Panc1 (cell line): Measurements from ENCODE around the gene ZBTB9. TPM values are rescaled to one million over a fixed set of nuclear protein-coding genes. Genes with fewer than 3 reads are reported as not detected.

Experiments
- ATAC-seq: fragments of 200-7000 bp; cut with Tn5 transposase; 2 replicates; pipeline ENCODE4 v1.9.1; 2020; ENCODE audit warnings: mild to moderate bottlenecking, moderate library complexity
- BruUV-seq: library from RNA; stranded (reverse); fragments of 400-500 nt; replicated peaks from 2 replicates; lab custom pipeline; 2021; lab: Mats Ljungman, UMichigan
- CTCF ChIA-PET: fragments of 300-600 bp; sonication (Branson Sonifier 250); formaldehyde crosslinking; loops from one replicate; lab custom pipeline; 2022; ENCODE audit warnings: antibody characterized with exemption; lab: Charles Lee
- POLR2A ChIA-PET: fragments of 300-600 bp; sonication (Branson Sonifier 250); formaldehyde crosslinking; loops from one replicate; lab custom pipeline; 2022; ENCODE audit warnings: antibody characterized with exemption; lab: Charles Lee
- DNase-seq: peaks from one replicate; pipeline ENCODE4 v3.0.0-alpha.2; 2010; ENCODE audit warnings: low read depth, low spot score
- H3K27ac ChIP-seq: 2 replicates; pipeline ENCODE4 v1.5.1; 2011; ENCODE audit warnings: mild to moderate bottlenecking, low read length, inconsistent platforms
- H3K27me3 ChIP-seq: fragments of 200-500 bp; sonication (Bioruptor generic); 2 replicates; pipeline ENCODE4 v1.6.0; 2014; ENCODE audit warnings: low read length, inconsistent platforms; ENCODE audit not compliant: control insufficient read depth, insufficient read depth
- H3K36me3 ChIP-seq: fragments of 200-500 bp; sonication (Bioruptor generic); 2 replicates; pipeline ENCODE4 v1.5.1; 2014; ENCODE audit warnings: inconsistent platforms, mild to moderate bottlenecking, low read length, moderate library complexity; ENCODE audit not compliant: control insufficient read depth, insufficient read depth
- H3K4me1 ChIP-seq: 2 replicates; pipeline ENCODE4 v1.5.1; 2011; ENCODE audit warnings: inconsistent platforms, mild to moderate bottlenecking, low read length, moderate library complexity; ENCODE audit not compliant: control insufficient read depth, insufficient read depth
- H3K4me3 ChIP-seq, 2 experiments: 2 replicates each; pipeline ENCODE4 v1.5.1; 2011 to 2012; ENCODE audit warnings: low read depth in 2 of 2, low read length in 2 of 2, mild to moderate bottlenecking in 2 of 2, inconsistent platforms in 1 of 2, moderate library complexity in 1 of 2
- H3K9me3 ChIP-seq: fragments of 200-500 bp; sonication (Bioruptor generic); 2 replicates; pipeline ENCODE4 v1.5.1; 2014; ENCODE audit warnings: low read depth, mild to moderate bottlenecking, inconsistent platforms, low read length, moderate library complexity; ENCODE audit not compliant: control insufficient read depth, insufficient read depth
- POLR2AphosphoS5 ChIP-seq: IDR thresholded peaks from 2 replicates; pipeline ENCODE4 v1.6.1; 2012; ENCODE audit warnings: mild to moderate bottlenecking, low read depth, low read length, moderate library complexity
- SIN3A ChIP-seq: IDR thresholded peaks from 2 replicates; pipeline ENCODE4 v1.6.1; 2012; ENCODE audit warnings: low read depth, mild to moderate bottlenecking, low read length, moderate library complexity, borderline replicate concordance; ENCODE audit not compliant: insufficient read depth
- TCF7L2 ChIP-seq: IDR thresholded peaks from 2 replicates; pipeline ENCODE4 v1.6.1; 2011; ENCODE audit warnings: mild to moderate bottlenecking, low read depth, low read length, inconsistent platforms
- in situ Hi-C: cut with HindIII; loops from 2 replicates; pipeline ENCODE4 v1.10.0; 2016; ENCODE audit warnings: low sequenced_read_pairs, low pct_unique_long_range_greater_than_20kb
- intact Hi-C: fragments of 100-400 bp; cut with micrococcal nuclease; formaldehyde crosslinking; loops from one replicate; pipeline ENCODE4 v1.10.0; 2022; ENCODE audit not compliant: unreplicated experiment
- total RNA-seq: library from RNA; stranded (reverse); gene quantifications from one replicate; pipeline ENCODE4 v1.2.1, GENCODE V29; 2021; ENCODE audit not compliant: unreplicated experiment
- TF ChIP-seq, protein P1 (sequence below), 2 experiments: IDR thresholded peaks; 2 replicates each; pipeline ENCODE4 v1.6.1; 2011 to 2012; ENCODE audit warnings: low read depth in 2 of 2, control low read depth in 1 of 2, low read length in 1 of 2, mild to moderate bottlenecking in 1 of 2, moderate library complexity in 1 of 2; ENCODE audit not compliant: insufficient read depth in 1 of 2
- TF ChIP-seq, protein P2 (sequence below): fragments of 450-650 bp; IDR thresholded peaks from 2 replicates; pipeline ENCODE4 v1.5.1; 2017; ENCODE audit warnings: mild to moderate bottlenecking

The ZBTB9 gene
- total RNA-seq, 1 experiment from 2014 or later, result 17.6 TPM

DNA sequence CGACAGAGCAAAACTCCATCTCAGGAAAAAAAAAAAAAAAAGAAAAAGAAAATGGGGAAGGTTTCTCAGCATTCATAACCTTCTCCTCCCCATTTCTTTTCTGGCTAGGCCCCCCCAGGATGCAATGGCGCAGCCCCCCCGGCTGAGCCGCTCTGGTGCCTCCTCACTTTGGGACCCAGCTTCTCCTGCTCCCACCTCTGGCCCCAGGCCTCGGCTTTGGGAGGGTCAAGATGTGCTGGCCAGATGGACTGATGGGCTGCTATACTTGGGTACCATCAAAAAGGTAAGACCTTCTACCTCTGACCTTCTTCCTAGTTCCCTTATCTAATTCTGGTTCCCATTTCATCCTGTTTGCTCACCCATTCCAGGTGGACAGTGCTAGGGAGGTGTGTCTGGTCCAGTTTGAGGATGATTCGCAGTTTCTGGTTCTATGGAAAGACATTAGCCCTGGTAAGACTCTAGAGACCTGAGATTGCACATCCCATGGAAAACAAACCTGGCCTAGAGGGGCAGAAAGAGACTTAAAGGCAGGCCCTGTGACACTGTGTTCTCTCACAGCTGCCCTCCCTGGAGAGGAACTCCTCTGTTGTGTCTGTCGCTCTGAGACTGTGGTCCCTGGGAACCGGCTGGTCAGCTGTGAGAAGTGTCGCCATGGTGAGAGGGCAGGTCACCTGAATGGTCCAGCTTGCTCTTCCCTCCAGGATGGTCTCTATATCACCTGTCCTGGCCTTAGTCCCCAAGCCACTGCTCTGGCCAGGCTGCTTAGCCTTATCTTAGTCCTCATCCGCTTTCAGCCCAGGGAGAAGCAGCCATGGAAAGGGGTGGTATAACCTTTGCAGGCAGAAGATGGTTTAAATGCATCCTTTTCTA, 42.0 kb upstream of the ZBTB9 start:
- POLR2A ChIA-PET, result no interaction called here
- no peaks in the 10 kb centered on the region for H3K27me3 ChIP-seq
- TF ChIP-seq, protein P1, sequence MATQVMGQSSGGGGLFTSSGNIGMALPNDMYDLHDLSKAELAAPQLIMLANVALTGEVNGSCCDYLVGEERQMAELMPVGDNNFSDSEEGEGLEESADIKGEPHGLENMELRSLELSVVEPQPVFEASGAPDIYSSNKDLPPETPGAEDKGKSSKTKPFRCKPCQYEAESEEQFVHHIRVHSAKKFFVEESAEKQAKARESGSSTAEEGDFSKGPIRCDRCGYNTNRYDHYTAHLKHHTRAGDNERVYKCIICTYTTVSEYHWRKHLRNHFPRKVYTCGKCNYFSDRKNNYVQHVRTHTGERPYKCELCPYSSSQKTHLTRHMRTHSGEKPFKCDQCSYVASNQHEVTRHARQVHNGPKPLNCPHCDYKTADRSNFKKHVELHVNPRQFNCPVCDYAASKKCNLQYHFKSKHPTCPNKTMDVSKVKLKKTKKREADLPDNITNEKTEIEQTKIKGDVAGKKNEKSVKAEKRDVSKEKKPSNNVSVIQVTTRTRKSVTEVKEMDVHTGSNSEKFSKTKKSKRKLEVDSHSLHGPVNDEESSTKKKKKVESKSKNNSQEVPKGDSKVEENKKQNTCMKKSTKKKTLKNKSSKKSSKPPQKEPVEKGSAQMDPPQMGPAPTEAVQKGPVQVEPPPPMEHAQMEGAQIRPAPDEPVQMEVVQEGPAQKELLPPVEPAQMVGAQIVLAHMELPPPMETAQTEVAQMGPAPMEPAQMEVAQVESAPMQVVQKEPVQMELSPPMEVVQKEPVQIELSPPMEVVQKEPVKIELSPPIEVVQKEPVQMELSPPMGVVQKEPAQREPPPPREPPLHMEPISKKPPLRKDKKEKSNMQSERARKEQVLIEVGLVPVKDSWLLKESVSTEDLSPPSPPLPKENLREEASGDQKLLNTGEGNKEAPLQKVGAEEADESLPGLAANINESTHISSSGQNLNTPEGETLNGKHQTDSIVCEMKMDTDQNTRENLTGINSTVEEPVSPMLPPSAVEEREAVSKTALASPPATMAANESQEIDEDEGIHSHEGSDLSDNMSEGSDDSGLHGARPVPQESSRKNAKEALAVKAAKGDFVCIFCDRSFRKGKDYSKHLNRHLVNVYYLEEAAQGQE (IDR thresholded peaks at IDR 0.05; ENCODE audit: insufficient read depth in 1 of 2, low read depth in 2 of 2, low read length in 1 of 2), result no peak
- TF ChIP-seq POLR2AphosphoS5 (no peak; the same call in 1 of the 2 replicates), SIN3A (no peak), TCF7L2 (no peak)
- TF ChIP-seq, protein P2, sequence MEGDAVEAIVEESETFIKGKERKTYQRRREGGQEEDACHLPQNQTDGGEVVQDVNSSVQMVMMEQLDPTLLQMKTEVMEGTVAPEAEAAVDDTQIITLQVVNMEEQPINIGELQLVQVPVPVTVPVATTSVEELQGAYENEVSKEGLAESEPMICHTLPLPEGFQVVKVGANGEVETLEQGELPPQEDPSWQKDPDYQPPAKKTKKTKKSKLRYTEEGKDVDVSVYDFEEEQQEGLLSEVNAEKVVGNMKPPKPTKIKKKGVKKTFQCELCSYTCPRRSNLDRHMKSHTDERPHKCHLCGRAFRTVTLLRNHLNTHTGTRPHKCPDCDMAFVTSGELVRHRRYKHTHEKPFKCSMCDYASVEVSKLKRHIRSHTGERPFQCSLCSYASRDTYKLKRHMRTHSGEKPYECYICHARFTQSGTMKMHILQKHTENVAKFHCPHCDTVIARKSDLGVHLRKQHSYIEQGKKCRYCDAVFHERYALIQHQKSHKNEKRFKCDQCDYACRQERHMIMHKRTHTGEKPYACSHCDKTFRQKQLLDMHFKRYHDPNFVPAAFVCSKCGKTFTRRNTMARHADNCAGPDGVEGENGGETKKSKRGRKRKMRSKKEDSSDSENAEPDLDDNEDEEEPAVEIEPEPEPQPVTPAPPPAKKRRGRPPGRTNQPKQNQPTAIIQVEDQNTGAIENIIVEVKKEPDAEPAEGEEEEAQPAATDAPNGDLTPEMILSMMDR, result no peak
- H3K9me3 ChIP-seq, result no peaks in the 10 kb centered on the region
- CTCF ChIA-PET, result interaction anchor here (0.6 to 0.9 kb wide), 2 partner anchors 14 to 164 kb away, joined by 5 to 7 read pairs; no protein-coding TSS in a partner anchor
- intact Hi-C loops, result no loop called here
- ATAC-seq (no peak), DNase-seq (no peak)
- peak overlapping the region in 1 of 2 experiments; percentile 83; a peak in 2 of 4 replicates for H3K4me3 ChIP-seq
- peaks cover 8% of the 10 kb centered on the region for H3K36me3 ChIP-seq
- 0 out of 2 replicates have a peak overlapping the region, but pooled peaks have one; percentile 37 for H3K27ac ChIP-seq
- in situ Hi-C loops, result no loop called here
- H3K4me1 ChIP-seq, result peaks cover 38% of the 10 kb centered on the region
- BruUV-seq, result TSS peak; percentile 41

- H3K27ac ChIP-seq, result peak overlapping the region; percentile 17; the same call in 1 of the 2 replicates
- ChIA-PET POLR2A (interaction anchor here (0.5 kb wide), 1 partner anchor 138 kb away, joined by 3 read pairs; no protein-coding TSS in a partner anchor), CTCF (no interaction called here)
- H3K9me3 ChIP-seq, result no peaks in the 10 kb centered on the region
- no TSS peak for BruUV-seq
- TF ChIP-seq SIN3A (no peak), POLR2AphosphoS5 (0 out of 2 replicates have a peak, but pooled peaks have one; percentile 16), TCF7L2 (no peak)
- TF ChIP-seq, protein P2, result no peak
- TF ChIP-seq, protein P1 (IDR thresholded peaks at IDR 0.05; ENCODE audit: insufficient read depth in 1 of 2, low read depth in 2 of 2, low read length in 1 of 2), result no peak
- intact Hi-C loops, result no loop called here
- no peak overlapping the region for H3K4me3 ChIP-seq
- no peaks in the 10 kb centered on the region for H3K27me3 ChIP-seq
- DNase-seq, result no peak
- in situ Hi-C loops, result no loop called here
- H3K36me3 ChIP-seq, result peaks cover 3% of the 10 kb centered on the region
- peaks cover 40% of the 10 kb centered on the region for H3K4me1 ChIP-seq
- no peak for ATAC-seq
Observed at GRCh38 chr6:33413241-33414120, 40.9 kb upstream of the ZBTB9 start.
